GM13976 (cell line): ENCODE results near the gene HK1.

Source experiments
- DNase-seq: peaks from one replicate; pipeline ENCODE4 v3.0.0; 2012; ENCODE audit warnings: low spot score
- CTCF ChIP-seq: IDR thresholded peaks from 2 replicates; pipeline ENCODE4 v1.5.1; 2012; ENCODE audit warnings: borderline replicate concordance, mild to moderate bottlenecking; ENCODE audit not compliant: insufficient read depth; ENCODE audit errors: extremely low read depth, missing control alignments, control extremely low read depth
- in situ Hi-C: fragments of 300-500 bp; cut with MboI; formaldehyde crosslinking; loops from one replicate; pipeline ENCODE4 v1.12.0; 2022; ENCODE audit warnings: low sequenced_read_pairs, mixed read lengths, inconsistent platforms; ENCODE audit not compliant: unreplicated experiment

The HK1 gene

GRCh38 chr10:69392481-69393000 lies 114.2 kb downstream of the HK1 start:
- peak; percentile 88 for DNase-seq
- in situ Hi-C loops: no loop called here
- peak; percentile 91 for TF ChIP-seq CTCF

DNA sequence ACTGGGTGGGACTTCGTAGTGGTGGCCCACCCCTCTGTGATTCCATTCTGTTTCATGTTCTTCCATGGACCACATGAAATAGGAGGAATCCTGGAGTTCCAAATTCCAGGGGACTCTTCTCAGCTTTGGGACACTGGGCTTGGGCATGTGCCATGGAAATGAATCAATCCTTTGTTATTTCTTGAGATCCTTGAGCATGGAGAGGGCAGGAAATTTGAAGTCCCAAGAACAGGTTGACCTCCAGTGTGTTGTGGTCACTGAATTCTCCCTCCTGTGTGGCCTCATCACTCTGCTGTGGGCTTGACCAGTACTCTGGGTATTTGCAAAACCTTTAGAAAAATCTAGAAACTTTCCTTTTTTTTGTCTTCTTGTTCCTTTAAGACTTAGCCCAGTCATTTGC lies 115.7 kb downstream of the HK1 start:
- TF ChIP-seq CTCF: no peak
- in situ Hi-C loops: no loop called here
- no peak for DNase-seq

- in situ Hi-C loops: no loop called here
- DNase-seq: no peak
- no peak for TF ChIP-seq CTCF
Observed at GRCh38 chr10:69397972-69398371, 119.7 kb downstream of the HK1 start.

DNA sequence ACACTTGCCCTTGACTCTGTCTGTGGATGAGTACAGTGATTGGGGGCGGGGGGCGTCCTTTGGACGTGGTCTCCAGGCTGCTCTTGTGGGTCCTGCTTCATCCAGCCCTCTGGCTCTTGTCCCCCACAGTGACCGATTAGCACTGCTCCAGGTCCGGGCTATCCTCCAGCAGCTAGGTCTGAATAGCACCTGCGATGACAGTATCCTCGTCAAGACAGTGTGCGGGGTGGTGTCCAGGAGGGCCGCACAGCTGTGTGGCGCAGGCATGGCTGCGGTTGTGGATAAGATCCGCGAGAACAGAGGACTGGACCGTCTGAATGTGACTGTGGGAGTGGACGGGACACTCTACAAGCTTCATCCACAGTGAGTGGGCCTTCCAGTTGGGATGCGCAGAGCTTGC lies 120.2 kb downstream of the HK1 start:
- no peak for DNase-seq
- in situ Hi-C loops: no loop called here
- TF ChIP-seq CTCF: no peak

- no peak for TF ChIP-seq CTCF
Observed at GRCh38 chr10:69400936-69401335, 122.6 kb downstream of the HK1 start.

DNA sequence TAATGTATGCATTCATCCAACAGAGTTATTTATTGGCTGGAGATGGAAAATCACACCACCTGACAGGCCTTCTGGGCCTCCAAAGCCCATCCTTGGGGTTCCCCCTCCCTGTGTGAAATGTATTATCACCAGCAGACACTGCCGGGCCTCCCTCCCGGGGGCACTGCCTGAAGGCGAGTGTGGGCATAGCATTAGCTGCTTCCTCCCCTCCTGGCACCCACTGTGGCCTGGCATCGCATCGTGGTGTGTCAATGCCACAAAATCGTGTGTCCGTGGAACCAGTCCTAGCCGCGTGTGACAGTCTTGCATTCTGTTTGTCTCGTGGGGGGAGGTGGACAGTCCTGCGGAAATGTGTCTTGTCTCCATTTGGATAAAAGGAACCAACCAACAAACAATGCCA lies 123.1 kb downstream of the HK1 start:
- DNase-seq: no peak
- in situ Hi-C loops: no loop called here
- TF ChIP-seq CTCF: no peak

More at GRCh38 chr10:69400936-69401335, 122.6 kb downstream of the HK1 start:
- DNase-seq: no peak
- in situ Hi-C loops: no loop called here

DNA sequence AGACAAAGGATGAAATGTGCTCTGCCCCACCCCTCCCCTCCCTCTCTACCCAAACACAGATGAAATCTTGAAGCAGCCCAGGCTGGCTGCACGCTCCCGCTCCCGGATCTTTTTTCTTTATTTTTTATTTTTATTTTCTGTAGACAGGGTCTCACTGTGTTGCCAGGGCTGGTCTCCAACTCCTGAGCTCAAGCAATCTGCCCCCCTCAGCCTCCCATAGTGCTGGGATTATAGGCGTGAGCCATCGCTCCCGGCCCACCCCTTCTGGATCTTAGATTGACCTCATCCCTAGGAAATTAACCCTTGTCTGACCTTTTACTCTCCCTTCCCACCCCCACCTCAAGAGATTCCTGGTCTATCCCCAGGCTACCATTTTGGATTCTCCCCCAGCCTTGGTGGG lies 124.1 kb downstream of the HK1 start:
- DNase-seq: no peak
- TF ChIP-seq CTCF: no peak
- in situ Hi-C loops: no loop called here
